Measurements from ENCODE around the gene GNA14.
A peak's percentile ranks its signal among the peaks of the same experiment; 100 is the strongest.

GRCh38 chr9:77649109-77649812 is 1.1 kb upstream of the GNA14 start:
- TF ChIP-seq CTCF (conservative IDR thresholded peaks at IDR 0.05; ENCODE audit: low read depth in 2 of 2) = peak; percentile 46 to 67
- TF ChIP-seq CREB1 (CRISPR knock-in tag; IDR thresholded peaks at IDR 0.05; ENCODE audit: low read depth) = no peak
- no peak for TF ChIP-seq EZH2 (IDR thresholded peaks at IDR 0.05; ENCODE audit: low read depth, unreplicated experiment)
- no peak for TF ChIP-seq EZH2phosphoT487 (IDR thresholded peaks at IDR 0.05; ENCODE audit: unreplicated experiment)
- no peak for TF ChIP-seq POLR2AphosphoS5 (IDR thresholded peaks at IDR 0.05; ENCODE audit: low read depth)
- no peak for TF ChIP-seq REST (IDR thresholded peaks at IDR 0.05; ENCODE audit: unreplicated experiment)
- TF ChIP-seq ZNF331 (CRISPR knock-in tag; IDR thresholded peaks at IDR 0.05; ENCODE audit: low read depth) = no peak
- TF ChIP-seq NANOG (IDR thresholded peaks at IDR 0.05; ENCODE audit: borderline replicate concordance) = no peak
- TF ChIP-seq ETS1 (IDR thresholded peaks at IDR 0.05) = no peak
- TF ChIP-seq JUNB (IDR thresholded peaks at IDR 0.05; ENCODE audit: unreplicated experiment) = no peak

Measured in GM23338 (cell line).